ENCODE measurements around the gene LDLRAD4. TPM values are rescaled to one million over a fixed set of nuclear protein-coding genes. Genes with fewer than 3 reads are reported as not detected.

The LDLRAD4 gene
- polyA plus RNA-seq, 1 of the 3 experiments (the other 2 are of a cell fraction) = 0.16 TPM

GRCh38 chr18:13225261-13225660 is 6.7 kb downstream of the LDLRAD4 start:
- H3K9ac ChIP-seq = no peak overlapping the region
- no peak overlapping the region for H3K4me3 ChIP-seq (ENCODE audit: low read depth in 2 of 2, low read length in 1 of 2)
- WGBS (ENCODE audit: low lambda C conversion rate) = 51% methylated on average over 3 of the region's 5 CpGs
- H4K20me1 ChIP-seq (ENCODE audit: insufficient read depth) = no peaks in the 10 kb centered on the region
- H3K79me2 ChIP-seq (ENCODE audit: insufficient read depth) = no peaks in the 10 kb centered on the region
- TF ChIP-seq USF2 (IDR thresholded peaks at IDR 0.05; ENCODE audit: borderline replicate concordance, low read depth, low read length) (no peak), EP300 (IDR thresholded peaks at IDR 0.05; ENCODE audit: borderline replicate concordance in 1 of 2, low read depth in 1 of 2, low read length in 1 of 2) (no peak), RAD21 (IDR thresholded peaks at IDR 0.05; ENCODE audit: low read length) (no peak), CHD2 (IDR thresholded peaks at IDR 0.05; ENCODE audit: low read length, partially characterized antibody) (no peak), CTCF (IDR thresholded peaks at IDR 0.05) (no peak), RXRA (IDR thresholded peaks at IDR 0.05; ENCODE audit: borderline replicate concordance, low read depth) (no peak)
- H3K4me1 ChIP-seq (ENCODE audit: control insufficient read depth in 1 of 2, insufficient read depth in 2 of 2, low read depth in 1 of 2, low read length in 1 of 2) = peaks cover 9 to 56% of the 10 kb centered on the region in 2 experiments; a peak in 3 of 4 replicates
- ChIA-PET POLR2A (no interaction called here), CTCF (interaction anchor here (0.7 to 1.6 kb wide), 5 partner anchors 9 to 404 kb away, joined by 3 to 5 read pairs (median 4); no protein-coding TSS in a partner anchor)
- no peaks in the 10 kb centered on the region for H3K27me3 ChIP-seq (ENCODE audit: insufficient read depth)
- H3F3A ChIP-seq (replicated peaks; ENCODE audit: insufficient read depth) = peaks cover 3% of the 10 kb centered on the region
- H3K9me2 ChIP-seq = no peaks in the 10 kb centered on the region
- H3K36me3 ChIP-seq (replicated peaks in 1 of 2; ENCODE audit: control insufficient read depth in 1 of 2, insufficient read depth in 2 of 2, low read length in 1 of 2) = no peaks in the 10 kb centered on the region
- no peak for DNase-seq
- peak overlapping the region in 1 of 2 experiments; percentile 41; a peak in 1 of 4 replicates for H3K27ac ChIP-seq (ENCODE audit: low read depth in 2 of 2, low read length in 1 of 2)
- H3K4me2 ChIP-seq = no peak overlapping the region
- H2AFZ ChIP-seq (ENCODE audit: low read depth) = no peak overlapping the region
- H3K9me3 ChIP-seq = no peaks in the 10 kb centered on the region

GRCh38 chr18:13226533-13227144 is 8.1 kb downstream of the LDLRAD4 start:
- Histone ChIP-seq H3K36me3 (replicated peaks in 1 of 2; ENCODE audit: control insufficient read depth in 1 of 2, insufficient read depth in 2 of 2, low read length in 1 of 2) (no peaks in the 10 kb centered on the region), H3K4me1 (ENCODE audit: control insufficient read depth in 1 of 2, insufficient read depth in 2 of 2, low read depth in 1 of 2, low read length in 1 of 2) (peaks cover 5 to 50% of the 10 kb centered on the region in 2 experiments; a peak in 3 of 4 replicates), H3K27me3 (ENCODE audit: insufficient read depth) (no peaks in the 10 kb centered on the region; the same call in 1 of the 2 replicates), H3K9ac (no peak overlapping the region), H3K4me2 (no peak overlapping the region), H3K79me2 (ENCODE audit: insufficient read depth) (no peaks in the 10 kb centered on the region), H2AFZ (ENCODE audit: low read depth) (no peak overlapping the region), H3F3A (replicated peaks; ENCODE audit: insufficient read depth) (peaks cover 3% of the 10 kb centered on the region), H4K20me1 (ENCODE audit: insufficient read depth) (no peaks in the 10 kb centered on the region), H3K9me2 (no peaks in the 10 kb centered on the region), H3K4me3 (ENCODE audit: low read depth in 2 of 2, low read length in 1 of 2) (no peak overlapping the region), H3K9me3 (no peaks in the 10 kb centered on the region), H3K27ac (ENCODE audit: low read depth in 2 of 2, low read length in 1 of 2) (no peak overlapping the region)
- POLR2A ChIA-PET = no interaction called here
- DNase-seq = no peak
- WGBS (ENCODE audit: low lambda C conversion rate) = 66% methylated on average over 5 of the region's 5 CpGs
- CTCF ChIA-PET = interaction anchor here (0.6 kb wide), 1 partner anchor 196 kb away, joined by 3 read pairs; no protein-coding TSS in a partner anchor
- TF ChIP-seq PBX3 (IDR thresholded peaks at IDR 0.05) (no peak), RCOR1 (IDR thresholded peaks at IDR 0.05; ENCODE audit: low read length) (no peak), IRF3 (IDR thresholded peaks at IDR 0.05; ENCODE audit: low read depth, low read length) (no peak), SMC3 (IDR thresholded peaks at IDR 0.05; ENCODE audit: low read depth, low read length) (no peak)

Data from SK-N-SH (cell line).